ENCODE data around the gene GRAP. TPM values are rescaled to one million over a fixed set of nuclear protein-coding genes. Genes with fewer than 3 reads are reported as not detected.

Gene GRAP
- total RNA-seq, 1 experiment from 2014 or later: 0.55 TPM

- no peaks in the 10 kb centered on the region for H3K9me3 Mint-ChIP-seq
- H3T11ph ChIP-seq (ENCODE audit: low read length): no peak overlapping the region
These were observed 27.5 kb downstream of the GRAP start for GRCh38 chr17:19019041-19019941.

More at GRCh38 chr17:19019041-19019941, 27.5 kb downstream of the GRAP start:
- H3K23me2 ChIP-seq (ENCODE audit: insufficient read length, low read depth, low read length, poor library complexity, severe bottlenecking): no peaks in the 10 kb centered on the region
- H2BK20ac ChIP-seq (ENCODE audit: low read depth, low read length, poor library complexity, severe bottlenecking): no peak overlapping the region
- no peaks in the 10 kb centered on the region for H3K79me2 ChIP-seq (ENCODE audit: insufficient read depth, low read length)
- no peak for DNase-seq
- Mint-ChIP-seq H3K27ac (no peak overlapping the region; a peak in 1 of 7 replicates), H3K36me3 (ENCODE audit: insufficient read depth in 1 of 3, low read depth in 3 of 3) (no peaks in the 10 kb centered on the region; a peak in 1 of 7 replicates), H3K4me3 (no peak overlapping the region), H3K4me1 (peaks cover 6 to 23% of the 10 kb centered on the region in 2 experiments), H3K27me3 (ENCODE audit: low read depth) (peaks cover 7% of the 10 kb centered on the region)
- H4K8ac ChIP-seq (replicated peaks; ENCODE audit: insufficient read length, low read depth, low read length): no peak overlapping the region
- H4K91ac ChIP-seq (ENCODE audit: insufficient read length, low read depth, low read length): no peak overlapping the region
- no peak overlapping the region for H2BK15ac ChIP-seq (ENCODE audit: low read depth, low read length)
- no peaks in the 10 kb centered on the region for H3K4me1 ChIP-seq (ENCODE audit: insufficient read depth, low read length)
- no peak overlapping the region for H3K23ac ChIP-seq (ENCODE audit: insufficient read length, low read depth, low read length)
- no peak overlapping the region for H2AK5ac ChIP-seq (ENCODE audit: insufficient read length, low read length)
- no peak overlapping the region for H3K56ac ChIP-seq (ENCODE audit: insufficient read length, low read depth, low read length)
- no peak overlapping the region for H2AFZ ChIP-seq (ENCODE audit: low read length)
- no peak overlapping the region for H2BK12ac ChIP-seq (ENCODE audit: insufficient read length, low read depth, low read length)
- H3K79me1 ChIP-seq (ENCODE audit: insufficient read depth, low read depth, low read length, poor library complexity, severe bottlenecking): no peaks in the 10 kb centered on the region
- H3K18ac ChIP-seq (ENCODE audit: insufficient read length, low read depth, low read length): no peak overlapping the region
- no peaks in the 10 kb centered on the region for H3K9me3 ChIP-seq (ENCODE audit: control insufficient read depth, low read depth, low read length)
- H3K4ac ChIP-seq (ENCODE audit: low read depth, low read length): no peak overlapping the region
- no CpG with 5 or more reads among the region's 27 CpGs for WGBS (ENCODE audit: extremely low coverage, insufficient read length, low lambda C conversion rate)
- H2BK5ac ChIP-seq (ENCODE audit: insufficient read length, low read length): no peak overlapping the region
- no peaks in the 10 kb centered on the region; the same call in 1 of the 2 replicates for H3K27me3 ChIP-seq (ENCODE audit: insufficient read depth, low read length)
- no peak overlapping the region for H3K9ac ChIP-seq (ENCODE audit: extremely low read depth, insufficient read length, low read length)
- no peaks in the 10 kb centered on the region for H4K20me1 ChIP-seq (ENCODE audit: control insufficient read depth, insufficient read depth, insufficient read length)
- H3K4me2 ChIP-seq (ENCODE audit: insufficient read depth, insufficient read length, low read length): no peak overlapping the region
- no peak for TF ChIP-seq CTCF (conservative IDR thresholded peaks at IDR 0.05)
- no peak overlapping the region for H2BK120ac ChIP-seq (ENCODE audit: low read depth, low read length, poor library complexity, severe bottlenecking)
- H3K27ac ChIP-seq (ENCODE audit: insufficient read length, low read depth, low read length): no peak overlapping the region
- no peak overlapping the region for H4K5ac ChIP-seq (ENCODE audit: insufficient read length, low read depth, low read length)
- H3K14ac ChIP-seq (ENCODE audit: insufficient read depth, low read length): peak overlapping the region; percentile 34; the same call in 1 of the 2 replicates

All from H9 (cell line).